Measurements from ENCODE around the gene FAM111A.

DNA sequence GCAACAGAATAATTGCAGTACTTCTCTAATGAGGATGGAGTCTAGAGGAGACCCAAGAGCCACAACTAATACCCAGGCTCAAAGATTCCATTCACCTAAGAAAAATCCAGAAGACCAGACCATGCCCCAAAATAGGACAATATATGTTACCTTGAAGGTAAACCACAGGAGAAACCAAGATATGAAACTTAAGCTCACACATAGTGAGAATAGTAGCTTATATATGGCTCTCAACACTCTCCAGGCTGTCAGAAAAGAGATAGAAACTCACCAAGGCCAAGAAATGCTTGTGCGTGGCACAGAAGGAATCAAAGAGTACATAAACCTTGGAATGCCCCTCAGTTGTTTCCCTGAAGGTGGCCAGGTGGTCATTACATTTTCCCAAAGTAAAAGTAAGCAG lies 9.1 kb downstream of the FAM111A start:
- TF ChIP-seq CTCF (IDR thresholded peaks at IDR 0.05 in 8 of 11, conservative IDR thresholded peaks at IDR 0.05 in 3 of 11) (no peak), POLR2A (IDR thresholded peaks at IDR 0.05) (no peak)
